H1 (cell line): ENCODE measurements around the gene GRIK4. TPM values are rescaled to one million over a fixed set of nuclear protein-coding genes. Genes with fewer than 3 reads are reported as not detected.

Source experiments
- ASH2L ChIP-seq: fragments of 200-600, 300-600 bp; sonication (generic); IDR thresholded peaks from one replicate; pipeline ENCODE4 v1.7.1; 2017; ENCODE audit warnings: low read length
- BRCA1 ChIP-seq: IDR thresholded peaks from 2 replicates; pipeline ENCODE4 v1.6.1; 2012; ENCODE audit warnings: low read depth, low read length, improper control_type of control experiment
- KDM1A ChIP-seq: fragments of 200-600, 300-600 bp; sonication (generic); IDR thresholded peaks from 2 replicates; pipeline ENCODE4 v1.7.1; 2016; ENCODE audit warnings: mild to moderate bottlenecking, low read length, borderline replicate concordance
- RAD21 ChIP-seq, 2 experiments: IDR thresholded peaks in 1 of 2; conservative IDR thresholded peaks in 1 of 2; 2 replicates each; pipeline ENCODE4 v1.6.1; 2011; ENCODE audit warnings: low read depth in 2 of 2, low read length in 2 of 2, improper control_type of control experiment in 1 of 2, inconsistent platforms in 1 of 2, mild to moderate bottlenecking in 1 of 2, moderate library complexity in 1 of 2
- SIN3A ChIP-seq, 2 experiments: IDR thresholded peaks in 1 of 2; conservative IDR thresholded peaks in 1 of 2; 2 replicates each; pipeline ENCODE4 v1.6.1; 2011 to 2012; ENCODE audit warnings: low read length in 2 of 2, improper control_type of control experiment in 1 of 2, low read depth in 1 of 2, mild to moderate bottlenecking in 1 of 2
- SP1 ChIP-seq: IDR thresholded peaks from 2 replicates; pipeline ENCODE4 v1.6.1; 2011; ENCODE audit warnings: low read depth, low read length
- SP2 ChIP-seq: IDR thresholded peaks from 2 replicates; pipeline ENCODE4 v1.6.1; 2012; ENCODE audit warnings: mild to moderate bottlenecking, low read length, inconsistent platforms
- TBP ChIP-seq: IDR thresholded peaks from 2 replicates; pipeline ENCODE4 v1.6.1; 2011; ENCODE audit warnings: low read depth, low read length, improper control_type of control experiment
- polyA plus RNA-seq, 7 experiments: library from polyadenylated mRNA; depleted of rRNA in 3 of 7; stranded (reverse) in 5 of 7; unstranded in 2 of 7; fragments of >200 nt in 5 of 7; fragments of 200-250 nt in 2 of 7; gene quantifications; 1 replicate in 5 of 7; 2 replicates in 1 of 7; 4 replicates in 1 of 7; pipeline versions ENCODE4 v1.2.1 to v1.2.3, GENCODE V29; 2011 to 2013; ENCODE audit warnings: missing spikeins in 2 of 7, mixed read lengths in 2 of 7
- total RNA-seq: library from RNA; stranded (reverse); fragmentation: NEBNext Ultra II Directional; extraction: Animal tissue kit (Norgen Biotek cat#: 25700); gene quantifications from 2 replicates; pipeline ENCODE4 v1.2.1, GENCODE V29; 2021

The GRIK4 gene
- total and polyA plus RNA-seq, 2 of the 8 experiments (the other 6 are each of a cell fraction or from before 2014, with no cell fraction given), result 1.2 to 2.9 TPM

DNA sequence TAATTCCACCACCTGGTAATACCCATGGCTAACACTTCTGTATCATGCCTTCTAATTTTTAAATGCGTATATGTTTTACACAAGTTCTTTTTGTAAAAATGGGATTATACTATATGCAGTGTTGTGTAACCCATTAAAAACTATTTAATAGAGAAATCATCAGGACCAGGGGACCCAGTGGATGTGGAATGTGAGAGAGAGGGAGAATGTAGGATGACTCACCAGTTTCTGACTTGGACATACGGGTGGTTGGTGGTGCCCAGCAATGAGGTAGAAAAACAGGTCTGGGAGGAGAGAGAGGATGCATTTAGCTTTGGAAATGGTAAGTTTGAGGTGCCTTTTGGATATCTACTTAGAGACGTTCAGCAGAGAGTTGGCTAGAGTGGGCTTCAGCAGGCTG, 400.4 kb downstream of the GRIK4 start (continued):
- no peak for TF ChIP-seq KDM1A
- no peak for TF ChIP-seq TBP
- no peak for TF ChIP-seq RAD21 (IDR thresholded peaks at IDR 0.05 in 1 of 2, conservative IDR thresholded peaks at IDR 0.05 in 1 of 2; ENCODE audit: low read depth in 2 of 2, low read length in 2 of 2)
- TF ChIP-seq SP1, result no peak
- TF ChIP-seq ASH2L, result no peak
- no peak for TF ChIP-seq BRCA1
- TF ChIP-seq SIN3A (conservative IDR thresholded peaks at IDR 0.05 in 1 of 2, IDR thresholded peaks at IDR 0.05 in 1 of 2; ENCODE audit: low read depth in 1 of 2, low read length in 2 of 2), result no peak
- no peak for TF ChIP-seq SP2
